NCI-H510A treated with DMSO at 0.1 percent for 48 hours (cell line): ENCODE data around the gene KCP.

Source experiments
- DNase-seq: peaks from one replicate; lab custom pipeline; 2025; lab: John Stamatoyannopoulos, UW

KCP gene

GRCh38 chr7:128858380-128859231, 51.9 kb downstream of the KCP start:
- no peak for DNase-seq

- no peak for DNase-seq
Observed at GRCh38 chr7:128856001-128856718, 54.3 kb downstream of the KCP start.

GRCh38 chr7:128855559-128855958, 55.0 kb downstream of the KCP start:
- DNase-seq = no peak

GRCh38 chr7:128854396-128854795, 56.1 kb downstream of the KCP start:
- DNase-seq = no peak

GRCh38 chr7:128853799-128854198, 56.7 kb downstream of the KCP start:
- no peak for DNase-seq

- DNase-seq = no peak
Observed at GRCh38 chr7:128852537-128853254, 57.8 kb downstream of the KCP start.

- no peak for DNase-seq
Observed at GRCh38 chr7:128849804-128850490, 60.6 kb downstream of the KCP start.

GRCh38 chr7:128849156-128849515, 61.4 kb downstream of the KCP start:
- no peak for DNase-seq

GRCh38 chr7:128848289-128849155, 62.0 kb downstream of the KCP start:
- DNase-seq = no peak

GRCh38 chr7:128847721-128848211, 62.7 kb downstream of the KCP start:
- DNase-seq = no peak

GRCh38 chr7:128846781-128847444, 63.6 kb downstream of the KCP start:
- no peak for DNase-seq

GRCh38 chr7:128845987-128846386, 64.5 kb downstream of the KCP start:
- no peak for DNase-seq

- DNase-seq = no peak
Observed at GRCh38 chr7:128845475-128845874, 65.0 kb downstream of the KCP start.

GRCh38 chr7:128844777-128845311, 65.7 kb downstream of the KCP start:
- DNase-seq = no peak

GRCh38 chr7:128843938-128844621, 66.4 kb downstream of the KCP start:
- DNase-seq = no peak

- peak; percentile 16 for DNase-seq
Observed at GRCh38 chr7:128842674-128843641, 67.6 kb downstream of the KCP start.

GRCh38 chr7:128841921-128842673, 68.4 kb downstream of the KCP start:
- no peak for DNase-seq
